CD14-positive monocyte (primary cell): Measurements from ENCODE around the gene MRE11. TPM values are rescaled to one million over a fixed set of nuclear protein-coding genes. Genes with fewer than 3 reads are reported as not detected.

Source experiments
- DNase-seq, 3 donors: peaks; one replicate each; pipeline ENCODE4 v3.0.0-alpha.2; 2011 to 2022
- H2AFZ ChIP-seq: 2 replicates; pipeline ENCODE4 v1.6.0; 2012; ENCODE audit warnings: mild to moderate bottlenecking, low read depth, low read length, inconsistent platforms; ENCODE audit not compliant: insufficient read depth, poor library complexity, severe bottlenecking
- H3K27ac ChIP-seq, 2 donors: 1 replicate in 1 of 2; 2 replicates in 1 of 2; pipeline ENCODE4 v1.5.1; 2012 to 2013; ENCODE audit warnings: low read length in 2 of 2, control low read depth in 1 of 2, inconsistent platforms in 1 of 2, low read depth in 1 of 2, mild to moderate bottlenecking in 1 of 2
- H3K27me3 ChIP-seq, 2 donors: one replicate each; pipeline versions ENCODE4 v1.6.0 to v1.6.1; 2011 to 2013; ENCODE audit warnings: low read length in 2 of 2; ENCODE audit not compliant: control insufficient read depth in 2 of 2, insufficient read depth in 2 of 2
- H3K36me3 ChIP-seq, 2 donors: replicated peaks in 1 of 2; 1 replicate in 1 of 2; 2 replicates in 1 of 2; pipeline versions ENCODE4 v1.5.1 to v1.6.1; 2012 to 2013; ENCODE audit warnings: low read length in 2 of 2, control low read depth in 1 of 2, inconsistent platforms in 1 of 2, mild to moderate bottlenecking in 1 of 2; ENCODE audit not compliant: insufficient read depth in 2 of 2, control insufficient read depth in 1 of 2
- H3K4me1 ChIP-seq, 2 donors: 1 replicate in 1 of 2; 2 replicates in 1 of 2; pipeline versions ENCODE4 v1.5.1 to v1.6.1; 2012 to 2013; ENCODE audit warnings: low read length in 2 of 2, control low read depth in 1 of 2, inconsistent platforms in 1 of 2, mild to moderate bottlenecking in 1 of 2, moderate library complexity in 1 of 2; ENCODE audit not compliant: insufficient read depth in 2 of 2, control insufficient read depth in 1 of 2
- H3K4me2 ChIP-seq: replicated peaks from 2 replicates; pipeline ENCODE3; 2012; ENCODE audit warnings: low read length, moderate library complexity, mild to moderate bottlenecking; ENCODE audit not compliant: poor library complexity, severe bottlenecking; ENCODE audit errors: extremely low read depth
- H3K4me3 ChIP-seq, 3 experiments: fragments of 200-600 bp in 1 of 3; sonication (generic) in 1 of 3; replicated peaks in 1 of 3; 1 replicate in 2 of 3; 2 replicates in 1 of 3; pipeline ENCODE4 v1.5.1; 2011 to 2013; ENCODE audit warnings: low read length in 3 of 3, mild to moderate bottlenecking in 3 of 3, control low read depth in 2 of 3, low read depth in 2 of 3, inconsistent platforms in 1 of 3, moderate library complexity in 1 of 3
- H3K79me2 ChIP-seq: 2 replicates; pipeline ENCODE4 v1.6.0; 2012; ENCODE audit warnings: mild to moderate bottlenecking, control low read depth, inconsistent platforms, low read length, moderate library complexity; ENCODE audit not compliant: insufficient read depth
- H3K9ac ChIP-seq: 2 replicates; pipeline ENCODE4 v1.6.0; 2017; ENCODE audit warnings: low read length, mild to moderate bottlenecking; ENCODE audit not compliant: insufficient read depth, poor library complexity, severe bottlenecking
- H3K9me3 ChIP-seq, 2 donors: replicated peaks in 1 of 2; 1 replicate in 1 of 2; 2 replicates in 1 of 2; pipeline versions ENCODE4 v1.5.1 to v1.6.1; 2012 to 2013; ENCODE audit warnings: low read length in 2 of 2, control low read depth in 1 of 2; ENCODE audit not compliant: control insufficient read depth in 1 of 2, insufficient read depth in 1 of 2
- H4K20me1 ChIP-seq: 2 replicates; pipeline ENCODE4 v1.6.0; 2012; ENCODE audit warnings: mild to moderate bottlenecking, low read length, control low read depth, moderate library complexity; ENCODE audit not compliant: insufficient read depth
- H3K27ac Mint-ChIP-seq, 7 donors: one replicate each; pipeline ENCODE4 v1.8.0; 2020; ENCODE audit warnings: mild to moderate bottlenecking in 7 of 7, mixed read lengths in 7 of 7, moderate library complexity in 6 of 7, inconsistent platforms in 2 of 7
- H3K27me3 Mint-ChIP-seq, 3 donors: one replicate each; pipeline ENCODE4 v1.8.0; 2021 to 2022; ENCODE audit warnings: low read depth in 3 of 3, mild to moderate bottlenecking in 3 of 3, mixed read lengths in 3 of 3, moderate library complexity in 3 of 3, inconsistent platforms in 1 of 3
- H3K36me3 Mint-ChIP-seq, 2 donors: one replicate each; pipeline ENCODE4 v1.8.0; 2020; ENCODE audit warnings: mixed read lengths in 2 of 2, inconsistent platforms in 1 of 2, mild to moderate bottlenecking in 1 of 2
- H3K4me1 Mint-ChIP-seq: one replicate; pipeline ENCODE4 v1.8.0; 2020; ENCODE audit warnings: mild to moderate bottlenecking, mixed read lengths
- H3K4me3 Mint-ChIP-seq, 2 donors: one replicate each; pipeline ENCODE4 v1.8.0; 2020; ENCODE audit warnings: mild to moderate bottlenecking in 2 of 2, mixed read lengths in 2 of 2, moderate library complexity in 1 of 2
- H3K9me3 Mint-ChIP-seq, 7 donors: one replicate each; pipeline ENCODE4 v1.8.0; 2020 to 2022; ENCODE audit warnings: mixed read lengths in 7 of 7, mild to moderate bottlenecking in 6 of 7, moderate library complexity in 6 of 7, inconsistent platforms in 2 of 7
- CTCF ChIP-seq: fragments of 200-600 bp; IDR thresholded peaks from one replicate; pipeline ENCODE4 v1.8.0; 2022; ENCODE audit warnings: antibody characterized with exemption, mild to moderate bottlenecking
- WGBS: methylation state at CpG from one replicate; pipeline ENCODE4 v1.1.5; 2013; ENCODE audit warnings: missing lambda C conversion rate; ENCODE audit not compliant: insufficient coverage; 5-methylcytosine and 5-hydroxymethylcytosine counted together
- intact Hi-C, 2 donors: fragments of 100-400 bp; cut with micrococcal nuclease; formaldehyde crosslinking; loops; one replicate each; pipeline versions ENCODE4 v1.15.0 to v1.15.1; 2023
- polyA plus RNA-seq, 3 donors: library from polyadenylated mRNA; depleted of rRNA in 1 of 3; unstranded in 2 of 3; stranded (reverse) in 1 of 3; fragments of 300-500 nt in 2 of 3; fragments of >200 nt in 1 of 3; fragmentation: Illumina TruSeq in 2 of 3; gene quantifications; 1 replicate in 2 of 3; 2 replicates in 1 of 3; pipeline ENCODE4 v1.2.3, GENCODE V29; 2012 to 2021

The MRE11 gene
- polyA plus RNA-seq, 3 donors: 7.8 to 12.1 (median 10.5) TPM

DNA sequence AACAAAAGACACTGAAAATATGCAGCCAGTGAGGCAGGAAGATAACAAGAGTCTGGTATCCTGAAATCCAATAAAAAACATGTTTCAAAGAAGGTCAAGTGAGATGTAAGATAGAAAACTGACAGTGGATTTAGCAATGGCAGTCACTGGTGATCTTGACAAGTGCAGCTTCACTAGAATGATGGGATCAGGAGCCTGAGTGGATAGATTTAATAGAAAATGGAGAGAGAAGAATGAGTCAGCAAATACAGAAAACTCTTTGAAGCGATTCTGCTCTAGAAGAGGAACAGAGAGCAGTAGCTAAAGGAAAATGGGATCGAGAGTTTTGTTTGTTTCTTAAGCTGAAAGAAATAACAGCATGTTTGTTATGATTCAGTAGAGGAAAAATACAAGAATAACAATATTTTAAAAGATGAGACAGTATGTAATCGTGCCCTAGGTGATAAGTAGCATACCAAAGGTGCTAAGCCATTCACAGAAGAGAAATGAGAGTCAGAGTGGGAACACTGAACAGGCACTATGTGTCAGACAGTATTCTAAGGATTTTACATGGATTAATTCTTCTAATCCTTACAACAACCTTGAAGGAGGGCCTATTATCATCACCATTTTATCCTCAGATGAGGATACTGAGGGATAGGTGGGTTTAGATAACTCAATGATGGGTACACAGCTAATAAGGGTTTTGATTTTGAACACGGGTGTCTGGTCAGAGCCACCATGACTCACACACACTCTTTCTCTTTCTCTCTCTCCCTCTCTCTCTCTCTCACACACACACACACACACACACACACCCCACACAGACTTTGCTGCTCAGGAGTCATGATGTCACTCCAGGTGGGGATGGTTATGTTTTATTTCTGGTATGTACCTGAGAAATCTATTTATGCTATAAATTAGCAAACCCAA lies 36.3 kb downstream of the MRE11 start:
- H3K36me3 Mint-ChIP-seq: peaks cover 51 to 70% of the 10 kb centered on the region in 2 donors
- H2AFZ ChIP-seq: peak overlapping the region; percentile 12
- H3K9me3 Mint-ChIP-seq: peaks cover 0 to 3% (median 0%) of the 10 kb centered on the region in 7 donors
- no peak overlapping the region for H3K9ac ChIP-seq
- H3K4me2 ChIP-seq: peak overlapping the region; percentile 11
- WGBS: 0% methylated on average over 1 of the region's 4 CpGs
- no peak overlapping the region for H3K4me3 ChIP-seq
- H3K36me3 ChIP-seq: peaks cover 29 to 91% of the 10 kb centered on the region in 2 donors
- H3K27ac Mint-ChIP-seq: peak overlapping the region in 2 of 7 donors; percentile 53 to 64
- no peaks in the 10 kb centered on the region for H4K20me1 ChIP-seq
- H3K4me3 Mint-ChIP-seq: no peak overlapping the region
- peaks cover 0 to 5% of the 10 kb centered on the region in 2 donors for H3K4me1 ChIP-seq
- no peak for DNase-seq
- no peaks in the 10 kb centered on the region for H3K9me3 ChIP-seq
- peaks cover 0 to 2% (median 0%) of the 10 kb centered on the region in 3 donors for H3K27me3 Mint-ChIP-seq
- intact Hi-C loops: no loop called here
- H3K4me1 Mint-ChIP-seq: peaks cover 4% of the 10 kb centered on the region
- no peak for TF ChIP-seq CTCF
- no peaks in the 10 kb centered on the region for H3K79me2 ChIP-seq
- H3K27me3 ChIP-seq: no peaks in the 10 kb centered on the region
- H3K27ac ChIP-seq: peak overlapping the region in 1 of 2 donors; percentile 24

GRCh38 chr11:94455861-94456260 lies 37.8 kb downstream of the MRE11 start:
- Histone ChIP-seq H4K20me1 (no peaks in the 10 kb centered on the region), H3K4me1 (peaks cover 0 to 5% of the 10 kb centered on the region in 2 donors), H3K4me3 (no peak overlapping the region), H3K27me3 (no peaks in the 10 kb centered on the region), H2AFZ (no peak overlapping the region), H3K9me3 (no peaks in the 10 kb centered on the region), H3K4me2 (no peak overlapping the region), H3K27ac (no peak overlapping the region), H3K79me2 (no peaks in the 10 kb centered on the region), H3K36me3 (peaks cover 26 to 79% of the 10 kb centered on the region in 2 donors), H3K9ac (no peak overlapping the region)
- no peak for DNase-seq
- H3K4me1 Mint-ChIP-seq: peaks cover 4% of the 10 kb centered on the region
- no peak overlapping the region for H3K4me3 Mint-ChIP-seq
- H3K9me3 Mint-ChIP-seq: peaks cover 0 to 3% (median 0%) of the 10 kb centered on the region in 7 donors
- H3K27ac Mint-ChIP-seq: no peak overlapping the region
- peaks cover 43 to 58% of the 10 kb centered on the region in 2 donors for H3K36me3 Mint-ChIP-seq
- no peak for TF ChIP-seq CTCF
- WGBS: 100% methylated on average over 1 of the region's 1 CpG
- peaks cover 0 to 2% (median 0%) of the 10 kb centered on the region in 3 donors for H3K27me3 Mint-ChIP-seq
- intact Hi-C loops: no loop called here
